Head of caudate nucleus (tissue), 42 donors: ENCODE data around the gene LRRC23.
"Not testable (repeated sequence)": the region's sequence is repeated elsewhere in the genome, so short reads cannot be mapped to it uniquely, and the experiment has no call there.

Experiments
- DNase-seq, 42 donors: peaks; one replicate each; pipeline versions ENCODE4 v3.0.0 to v3.0.0-alpha.2; 2020 to 2021; ENCODE audit warnings: mixed read lengths in 7 of 42
- intact Hi-C: fragments of 100-400 bp; cut with DNase I; formaldehyde crosslinking; loops from one replicate; pipeline ENCODE4 v1.15.0; 2022

The LRRC23 gene

GRCh38 chr12:6894321-6894720 is 10.3 kb upstream of the LRRC23 start:
- intact Hi-C loops = no loop called here
- no peak for DNase-seq

DNA sequence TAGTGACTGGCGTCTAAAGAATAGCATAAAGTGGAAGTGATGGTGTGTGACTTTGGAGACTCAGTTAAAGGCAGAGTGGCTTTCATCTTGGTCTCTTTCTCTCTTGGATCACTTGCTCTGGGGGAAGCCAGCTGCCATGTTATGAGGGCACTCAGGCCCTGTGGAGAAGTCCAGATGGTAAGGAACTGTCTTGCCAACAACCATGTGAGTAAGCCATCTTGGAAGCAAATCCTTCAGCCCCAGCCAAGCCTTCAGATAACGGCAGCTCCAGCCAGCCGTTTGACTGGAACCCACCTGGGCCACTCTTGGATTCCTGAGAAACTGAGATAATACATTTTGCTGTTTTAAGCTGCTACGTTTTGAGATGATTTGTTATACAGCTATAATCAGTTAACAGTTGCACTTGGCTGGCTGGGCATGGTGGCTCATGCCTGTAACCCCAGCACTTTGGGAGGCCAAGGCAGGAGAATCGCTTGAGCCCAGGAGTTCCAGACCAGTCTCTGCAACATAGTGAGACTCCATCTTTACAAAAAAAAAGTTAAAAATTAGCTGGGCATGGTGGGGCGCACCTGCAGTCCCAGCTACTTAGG is 7.7 kb upstream of the LRRC23 start:
- intact Hi-C loops = no loop called here
- no peak for DNase-seq

GRCh38 chr12:6899427-6899826 is 5.2 kb upstream of the LRRC23 start:
- DNase-seq = no peak
- intact Hi-C loops = no loop called here

GRCh38 chr12:6899837-6900519 is 4.6 kb upstream of the LRRC23 start:
- peak in 37 of 42 donors; percentile 23 to 84 (median 54) for DNase-seq
- intact Hi-C loops = no loop called here

DNA sequence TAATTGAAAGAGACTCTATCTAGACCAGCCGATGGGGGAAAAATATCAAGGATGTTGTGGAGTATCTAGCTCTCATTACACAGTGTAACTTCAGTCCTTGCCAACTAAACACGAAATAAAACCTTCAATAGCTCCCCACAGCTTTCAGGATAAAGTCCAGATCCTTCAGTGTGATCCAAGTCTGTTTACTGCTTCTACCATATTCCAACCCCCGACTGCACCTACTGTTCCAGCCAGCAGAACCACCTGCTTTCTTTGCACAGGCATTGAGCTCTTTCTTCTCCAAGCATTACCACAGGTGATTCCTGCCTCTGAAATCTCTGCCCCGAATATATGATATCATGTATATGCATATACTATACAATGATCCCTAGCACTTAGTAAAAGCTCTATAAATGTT is 2.2 kb upstream of the LRRC23 start:
- intact Hi-C loops = no loop called here
- no peak for DNase-seq

- DNase-seq = no peak
- intact Hi-C loops = no loop called here
These were observed 900 bp upstream of the LRRC23 start for GRCh38 chr12:6903722-6904121.

DNA sequence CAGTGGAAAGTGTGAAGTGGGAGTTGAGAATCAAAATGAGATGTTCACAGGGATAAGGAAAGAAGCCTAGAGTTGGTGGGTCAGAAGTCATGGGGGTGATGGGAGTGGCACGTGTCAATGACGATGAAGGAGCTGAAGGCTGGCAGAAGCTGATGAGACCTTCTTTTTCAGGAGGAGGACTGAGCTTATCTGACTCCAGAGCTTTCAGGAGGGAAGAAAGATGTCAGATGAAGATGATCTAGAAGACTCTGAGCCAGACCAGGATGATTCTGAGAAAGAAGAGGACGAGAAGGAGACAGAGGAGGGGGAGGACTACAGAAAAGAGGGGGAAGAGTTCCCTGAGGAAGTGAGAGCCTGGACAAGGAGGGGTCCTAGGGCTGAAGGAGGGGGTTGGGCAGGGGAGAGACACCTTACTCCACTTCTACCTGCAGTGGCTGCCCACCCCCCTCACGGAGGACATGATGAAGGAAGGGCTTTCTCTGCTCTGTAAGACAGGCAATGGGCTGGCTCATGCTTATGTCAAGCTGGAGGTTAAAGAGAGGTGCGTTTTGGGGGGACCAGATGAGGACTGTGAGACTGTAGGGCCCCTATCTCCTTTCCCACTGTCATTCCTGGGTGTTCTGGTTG is 905 bp downstream of the LRRC23 start:
- intact Hi-C loops = no loop called here
- DNase-seq = no peak

DNA sequence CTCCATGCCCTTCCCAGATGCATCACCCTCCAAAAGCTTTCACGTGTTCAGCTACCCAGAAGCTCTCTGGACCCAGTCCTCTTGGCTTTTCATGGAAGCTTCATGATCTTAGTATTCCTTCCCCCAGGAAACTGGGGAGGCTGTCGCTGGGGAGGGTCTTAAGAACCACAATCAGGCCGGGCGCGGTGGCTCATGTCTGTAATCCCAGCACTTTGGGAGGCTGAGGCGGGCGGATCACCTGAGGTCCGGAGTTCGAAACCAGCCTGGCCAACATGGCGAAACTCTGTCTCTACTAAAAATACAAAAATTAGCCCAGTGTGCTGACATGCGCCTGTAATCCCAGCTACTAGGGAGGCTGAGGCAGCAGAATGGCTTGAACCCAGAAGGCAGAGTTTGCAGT is 3.5 kb downstream of the LRRC23 start:
- peak in 1 of 42 donors; percentile 31 for DNase-seq
- intact Hi-C loops = not testable (repeated sequence)

DNA sequence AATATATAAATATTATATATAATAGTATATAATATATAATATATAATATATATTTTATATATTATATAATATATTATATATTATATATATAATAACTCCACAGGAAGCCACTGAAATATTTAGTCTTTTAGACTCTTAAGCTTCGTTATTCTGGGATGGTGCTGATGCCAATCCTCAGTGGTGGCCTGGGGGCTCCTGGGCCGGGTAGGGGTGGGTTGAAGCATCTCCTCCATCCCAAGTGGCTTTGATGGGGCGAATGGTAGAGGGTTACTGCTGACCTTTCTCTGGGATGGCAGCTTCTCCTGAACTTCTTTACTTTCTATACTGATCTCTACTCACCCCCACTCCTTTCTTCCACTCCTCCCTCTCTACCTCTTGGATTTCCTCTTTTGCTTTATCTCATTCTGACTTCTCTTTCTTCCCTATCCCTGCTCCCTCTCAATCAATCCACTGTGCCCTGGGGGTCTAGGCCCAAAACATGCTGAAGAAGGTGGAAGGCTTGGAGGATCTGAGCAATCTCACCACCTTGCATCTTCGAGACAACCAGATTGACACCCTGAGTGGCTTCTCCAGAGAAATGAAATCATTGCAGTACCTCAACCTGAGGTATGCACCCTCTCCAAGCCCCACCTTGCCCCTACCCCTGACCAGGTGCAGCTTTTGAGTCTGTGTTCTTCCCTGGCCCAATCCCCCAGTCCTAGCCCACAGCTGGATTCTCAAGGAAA is 5.0 kb downstream of the LRRC23 start:
- DNase-seq = peak in 1 of 42 donors; percentile 3
- intact Hi-C loops = no loop called here

DNA sequence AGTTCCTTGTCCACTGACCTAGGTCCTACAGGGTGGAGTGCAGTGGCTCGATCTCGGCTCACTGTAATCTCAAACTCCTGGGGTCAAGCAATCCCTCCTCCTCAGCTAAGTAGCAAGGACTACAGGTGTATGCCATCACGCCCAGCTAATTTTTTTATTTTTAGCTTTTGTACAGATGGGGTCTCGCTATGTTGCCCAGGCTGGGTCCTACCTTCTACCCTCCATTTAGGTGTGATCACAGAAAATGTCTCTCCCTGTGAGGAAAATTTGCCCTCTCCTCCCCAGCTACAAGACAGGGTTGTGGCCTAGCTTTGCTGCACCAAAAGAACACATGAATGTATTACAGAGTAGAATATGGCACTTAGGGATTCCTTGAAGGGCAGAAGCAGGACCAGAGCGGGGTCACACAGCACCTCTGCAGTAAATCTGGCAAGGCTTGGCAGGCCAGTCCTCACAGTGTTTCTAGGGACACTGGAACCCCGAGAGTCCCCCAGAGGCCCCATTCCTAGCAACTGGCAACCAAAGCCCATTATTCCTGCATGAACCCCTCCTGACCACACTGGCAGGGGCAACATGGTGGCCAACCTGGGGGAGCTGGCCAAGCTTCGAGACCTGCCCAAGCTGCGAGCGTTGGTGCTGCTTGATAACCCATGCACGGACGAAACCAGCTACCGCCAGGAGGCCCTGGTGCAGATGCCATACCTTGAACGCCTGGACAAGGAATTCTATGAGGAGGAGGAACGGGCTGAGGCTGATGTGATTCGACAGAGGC is 7.7 kb downstream of the LRRC23 start:
- intact Hi-C loops = no loop called here
- peak in 1 of 42 donors; percentile 20 for DNase-seq

DNA sequence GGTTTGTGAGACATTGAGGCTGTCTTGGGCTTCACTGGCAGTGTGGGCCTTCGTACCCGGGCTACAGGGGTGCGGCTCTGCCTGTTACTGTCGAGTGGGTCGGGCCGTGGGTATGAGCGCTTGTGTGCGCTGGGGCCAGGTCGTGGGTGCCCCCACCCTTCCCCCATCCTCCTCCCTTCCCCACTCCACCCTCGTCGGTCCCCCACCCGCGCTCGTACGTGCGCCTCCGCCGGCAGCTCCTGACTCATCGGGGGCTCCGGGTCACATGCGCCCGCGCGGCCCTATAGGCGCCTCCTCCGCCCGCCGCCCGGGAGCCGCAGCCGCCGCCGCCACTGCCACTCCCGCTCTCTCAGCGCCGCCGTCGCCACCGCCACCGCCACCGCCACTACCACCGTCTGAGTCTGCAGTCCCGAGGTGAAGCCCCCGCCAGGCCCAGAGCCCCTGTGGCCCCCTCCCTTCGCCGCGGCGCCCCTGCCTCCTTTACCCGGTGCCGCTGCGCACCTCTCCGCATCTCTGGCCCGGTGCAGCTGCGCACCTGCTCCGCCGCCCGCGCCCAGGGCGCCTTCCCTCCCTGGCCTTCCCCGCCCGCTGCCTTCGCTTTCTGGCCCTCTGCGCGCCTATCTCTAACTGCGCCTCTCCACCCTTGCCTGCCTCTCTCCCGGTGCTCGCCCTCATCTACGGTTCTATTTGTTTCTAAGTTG is 9.8 kb downstream of the LRRC23 start, which contains the start of gene ENO2:
Gene ENO2 (plus strand): TSS at position 335 of the 701 bp plus-strand sequence. CDS start 1,253 bp downstream, outside the sequence.
- intact Hi-C loops = no loop called here
- peak; percentile 73 to 97 (median 91) for DNase-seq

DNA sequence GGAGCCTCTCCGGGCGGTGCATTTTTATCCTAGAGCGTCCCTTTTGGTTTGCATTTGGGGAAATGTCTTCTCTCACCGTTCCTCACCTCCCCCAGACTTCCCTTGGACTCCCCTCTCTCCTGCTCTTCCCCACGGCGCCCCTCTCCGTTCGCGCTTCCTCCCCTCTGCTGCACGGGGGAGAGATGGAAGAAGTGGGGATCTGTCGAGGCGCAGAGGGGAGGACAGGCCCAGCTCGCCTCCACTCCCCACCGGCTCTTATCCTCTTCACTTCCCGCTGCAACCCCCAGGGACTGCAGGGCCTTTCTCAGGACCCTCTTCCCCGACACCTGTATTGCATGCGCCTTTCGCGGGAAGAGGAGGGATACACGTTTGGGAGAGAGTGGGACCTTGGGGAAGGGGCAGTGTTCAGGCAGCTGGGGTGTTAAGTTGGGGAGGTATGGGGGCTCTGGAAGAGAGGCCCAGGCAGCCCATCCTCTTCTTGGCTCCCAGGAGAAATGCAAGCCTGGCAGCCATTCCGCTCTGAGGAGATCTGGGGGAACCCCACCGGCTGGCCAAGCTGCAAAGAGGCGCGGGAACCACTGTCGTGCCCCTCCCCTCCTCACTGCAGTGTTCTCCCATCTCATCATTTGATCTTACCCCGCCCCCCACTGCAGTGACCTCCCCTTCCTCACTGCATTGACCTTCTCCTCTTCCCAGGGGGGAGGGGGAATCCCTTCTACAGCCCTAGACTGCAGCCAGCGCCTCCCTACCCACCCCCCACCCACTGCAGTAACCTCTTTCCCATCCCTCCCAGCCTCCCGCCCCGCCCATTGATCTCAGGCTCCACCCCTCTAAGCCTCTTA is 10.5 kb downstream of the LRRC23 start:
- peak in 9 of 42 donors; percentile 25 to 73 (median 50) for DNase-seq
- intact Hi-C loops = no loop called here

GRCh38 chr12:6915789-6916285 is 11.2 kb downstream of the LRRC23 start:
- intact Hi-C loops = no loop called here

GRCh38 chr12:6916426-6917200 is 12.0 kb downstream of the LRRC23 start:
- peak in 1 of 42 donors; percentile 9 for DNase-seq
- intact Hi-C loops = no loop called here

More at GRCh38 chr12:6915789-6916285, 11.2 kb downstream of the LRRC23 start:
- DNase-seq = peak in 1 of 42 donors; percentile 20

- DNase-seq = peak in 1 of 42 donors; percentile 7
- intact Hi-C loops = no loop called here
These were observed 13.0 kb downstream of the LRRC23 start for GRCh38 chr12:6917491-6918231.

DNA sequence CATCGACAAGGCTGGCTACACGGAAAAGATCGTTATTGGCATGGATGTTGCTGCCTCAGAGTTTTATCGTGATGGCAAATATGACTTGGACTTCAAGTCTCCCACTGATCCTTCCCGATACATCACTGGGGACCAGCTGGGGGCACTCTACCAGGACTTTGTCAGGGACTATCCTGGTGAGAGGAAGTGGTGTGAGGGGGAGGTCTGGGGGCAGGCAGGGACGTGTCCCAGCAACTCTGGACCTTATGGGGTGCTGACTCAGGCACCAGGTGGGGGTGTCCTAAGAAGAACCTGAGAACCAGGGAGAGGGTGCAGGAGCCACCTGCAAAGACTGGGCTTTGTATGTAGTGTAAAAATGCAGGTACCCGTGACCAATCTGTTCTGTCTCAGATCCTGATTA is 15.0 kb downstream of the LRRC23 start:
- intact Hi-C loops = no loop called here
- peak in 2 of 42 donors; percentile 10 to 18 for DNase-seq
